ENCODE data around the gene ADGRF1.

The ADGRF1 gene

GRCh38 chr6:46973029-46973428 lies 69.1 kb downstream of the ADGRF1 start:
- DNase-seq: no peak

GRCh38 chr6:46972531-46972930 lies 69.6 kb downstream of the ADGRF1 start:
- no peak for DNase-seq

DNA sequence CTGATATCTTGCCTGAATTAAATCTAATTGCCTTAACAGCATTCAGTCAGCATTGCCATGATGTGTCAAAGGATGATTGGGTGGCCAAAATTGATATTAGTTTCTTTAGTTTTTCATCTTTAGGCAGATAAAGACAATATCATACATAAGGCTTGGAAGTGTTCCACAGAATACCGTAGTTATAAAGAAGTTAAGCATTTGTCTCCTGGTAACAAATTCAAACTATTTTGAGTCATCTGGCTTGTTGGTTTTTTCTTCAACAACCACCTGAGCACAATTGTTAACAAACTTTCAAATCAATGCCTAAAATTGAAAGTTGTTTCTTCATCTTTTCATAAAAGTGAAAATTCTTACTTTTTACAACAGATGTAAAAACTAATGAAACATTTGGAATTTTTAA lies 72.9 kb downstream of the ADGRF1 start:
- DNase-seq: no peak

DNA sequence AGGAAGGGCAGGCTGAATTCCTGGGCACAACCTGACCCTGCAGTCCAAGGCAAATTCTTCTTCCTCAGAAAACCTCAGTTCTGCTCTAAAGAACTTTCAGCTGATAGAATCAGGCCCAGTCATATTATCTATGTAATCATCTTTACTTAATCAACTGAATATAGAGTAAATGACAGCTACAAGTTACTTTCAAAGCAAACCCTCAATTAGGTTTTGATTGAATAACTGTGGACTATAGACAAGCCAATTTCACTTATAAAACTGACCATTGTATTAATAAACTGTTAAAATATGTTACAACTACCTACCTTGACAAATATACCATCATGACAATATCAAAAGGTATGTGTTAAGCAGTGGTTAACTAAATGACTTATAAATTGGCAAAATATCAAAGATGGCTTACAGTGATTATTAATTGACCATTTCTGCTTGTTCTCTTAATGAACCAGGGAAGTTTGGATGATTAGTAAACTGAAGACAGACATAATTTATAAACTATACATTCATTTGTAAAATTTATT lies 74.2 kb downstream of the ADGRF1 start:
- DNase-seq: no peak

- DNase-seq: no peak
These were observed 77.2 kb downstream of the ADGRF1 start for GRCh38 chr6:46964716-46965519.

GRCh38 chr6:46963626-46964025 lies 78.5 kb downstream of the ADGRF1 start:
- DNase-seq: no peak

DNA sequence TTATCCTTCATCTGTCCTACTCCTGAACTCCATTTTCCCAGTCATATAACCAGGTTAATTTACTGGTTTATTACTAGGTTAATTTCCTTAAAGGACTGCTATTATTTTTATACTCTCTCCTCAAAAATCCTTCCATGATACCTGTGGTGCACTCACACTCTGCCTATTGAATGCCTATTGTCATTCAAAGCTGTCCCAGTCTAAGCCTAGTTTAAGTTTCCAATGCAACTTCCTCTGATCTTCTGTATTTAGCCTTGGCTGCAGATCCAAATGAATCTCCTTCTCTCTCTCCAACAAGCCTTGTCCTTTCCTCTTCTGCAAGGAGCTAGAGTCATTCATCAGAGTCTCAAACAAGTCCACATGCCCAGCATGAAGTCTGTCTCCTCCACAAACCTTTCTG lies 79.1 kb downstream of the ADGRF1 start:
- DNase-seq: no peak

GRCh38 chr6:46961711-46962110 lies 80.4 kb downstream of the ADGRF1 start:
- DNase-seq: no peak

DNA sequence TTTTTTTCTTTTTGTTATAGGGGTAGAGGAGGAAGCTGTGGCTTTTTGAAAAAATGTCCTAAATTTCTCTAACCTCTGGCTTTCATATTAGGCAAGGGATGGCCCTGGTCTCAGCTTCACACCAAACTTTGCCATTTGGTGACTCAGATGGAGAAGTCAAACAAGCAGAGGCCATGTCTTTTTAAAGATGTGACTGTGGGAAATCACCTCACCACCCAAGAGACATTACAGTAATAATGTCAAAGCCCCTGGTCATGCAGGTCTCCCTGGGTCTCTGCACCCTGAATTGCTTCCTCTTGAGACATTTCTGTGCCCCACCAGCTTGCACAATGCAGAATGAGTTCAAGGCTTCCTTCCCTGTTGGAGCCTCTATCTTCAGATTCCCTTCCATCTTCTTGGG lies 80.9 kb downstream of the ADGRF1 start:
- DNase-seq: no peak

DNA sequence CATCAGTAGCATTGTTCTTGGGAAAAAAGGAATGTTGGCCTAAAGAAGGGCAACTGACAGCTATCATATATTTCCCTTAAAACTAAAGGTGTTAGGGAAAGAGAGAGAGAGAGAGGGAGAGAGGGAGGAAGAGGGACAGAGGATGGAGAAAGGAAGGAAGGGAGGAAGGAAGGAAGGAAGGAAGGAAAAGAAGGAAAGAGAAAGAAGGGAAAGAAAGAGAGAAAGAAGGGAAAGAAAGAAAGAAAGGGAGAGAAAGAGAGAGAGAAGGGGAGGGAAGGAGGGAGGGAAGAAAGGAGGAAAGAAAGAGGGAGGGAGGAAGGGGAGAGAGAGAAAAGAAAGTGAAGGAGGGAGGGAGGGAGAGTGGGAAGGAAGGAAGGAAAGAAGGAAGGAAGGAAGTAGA lies 82.7 kb downstream of the ADGRF1 start:
- no peak for DNase-seq

DNA sequence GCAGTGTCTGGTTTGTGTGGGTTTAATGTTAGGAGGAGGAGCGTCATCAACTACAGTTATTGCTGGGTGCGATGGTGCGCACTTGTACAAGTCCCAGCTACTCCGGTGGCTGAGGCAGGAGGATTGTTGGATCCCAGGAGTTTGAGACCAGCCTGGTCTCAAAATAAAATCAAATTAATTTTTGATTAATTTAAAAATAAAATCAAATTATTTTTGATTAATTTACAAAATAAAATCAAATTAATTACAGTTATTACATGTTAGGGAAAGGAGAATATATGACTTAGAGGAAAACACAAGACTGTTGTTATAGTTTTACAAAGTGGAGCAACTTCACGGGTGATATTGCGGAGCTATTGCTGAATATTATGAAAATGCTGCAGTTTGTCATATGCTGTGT lies 85.7 kb downstream of the ADGRF1 start:
- DNase-seq: no peak

GRCh38 chr6:46954837-46955451 lies 87.2 kb downstream of the ADGRF1 start:
- no peak for DNase-seq

DNA sequence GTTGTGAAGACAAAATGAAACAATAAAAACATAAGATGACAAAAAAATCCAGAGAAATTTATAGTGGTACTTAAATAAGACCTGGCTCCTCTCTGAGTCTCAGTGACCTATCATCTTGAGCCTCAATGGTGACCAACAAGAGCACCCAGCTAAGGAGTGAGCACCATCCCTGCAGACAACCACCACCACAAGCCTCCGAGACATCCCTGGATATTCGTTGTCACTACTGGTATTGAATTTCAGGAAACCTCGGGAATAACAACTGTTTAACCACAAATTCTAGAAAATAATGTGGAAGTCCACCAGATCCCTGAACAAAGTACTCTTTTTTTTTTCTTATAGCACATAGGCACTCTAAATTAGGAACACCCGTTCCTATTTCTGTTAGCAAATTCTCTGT lies 88.2 kb downstream of the ADGRF1 start:
- DNase-seq: no peak

DNA sequence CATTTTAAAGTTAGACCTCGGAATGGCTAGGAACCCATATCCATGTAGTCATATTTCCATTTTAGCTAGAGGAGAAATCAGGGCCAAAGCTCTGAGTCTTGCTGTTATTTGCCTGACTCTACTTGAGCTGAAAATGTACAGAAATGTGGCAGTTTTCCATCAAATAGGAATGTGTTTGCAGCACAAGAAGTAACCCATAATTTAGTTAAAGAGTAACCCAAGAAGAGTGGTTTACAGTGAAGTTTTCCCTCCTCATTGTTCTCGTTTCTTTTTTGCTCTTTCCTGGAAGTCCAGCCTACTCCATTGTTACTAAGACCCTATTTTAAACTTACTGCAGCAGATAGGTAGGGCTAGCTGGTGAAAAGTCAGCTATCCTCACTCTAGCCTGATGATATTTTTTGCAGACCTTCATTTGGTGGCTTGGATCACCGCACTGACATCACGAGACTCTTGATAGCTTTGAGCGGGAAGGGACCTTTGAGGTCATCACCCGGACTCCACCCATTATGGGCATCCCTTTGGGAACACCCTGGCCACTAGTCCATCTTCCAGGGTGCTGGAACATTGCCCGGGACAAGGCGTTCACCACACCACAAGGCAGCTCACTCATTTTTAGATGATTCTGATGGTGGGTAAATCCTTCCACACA lies 92.4 kb downstream of the ADGRF1 start:
- no peak for DNase-seq

DNA sequence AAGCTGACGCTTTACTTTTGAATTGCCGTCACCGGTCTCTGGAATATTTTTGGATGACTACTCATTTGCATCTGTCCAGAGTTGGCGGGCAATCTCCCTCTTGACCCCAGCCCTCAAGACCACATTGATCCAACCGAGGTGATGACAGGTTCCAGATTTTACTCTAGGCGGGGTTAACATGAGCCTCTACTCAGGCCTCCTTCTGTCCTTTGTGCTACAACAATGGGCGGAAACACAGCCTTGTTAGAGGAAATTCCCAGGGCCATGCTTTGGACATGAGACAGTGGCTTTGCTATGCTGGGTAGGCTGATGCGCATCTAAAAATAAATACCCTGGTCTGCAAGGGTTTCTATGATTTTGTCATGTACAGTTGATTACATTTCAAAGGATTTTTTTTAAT lies 93.4 kb downstream of the ADGRF1 start:
- no peak for DNase-seq

Measured in islet precursor cell (in vitro differentiated cells).